GM13976 (cell line): ENCODE data around the gene EVA1A.

Experiments
- DNase-seq: peaks from one replicate; pipeline ENCODE4 v3.0.0; 2012; ENCODE audit warnings: low spot score
- CTCF ChIP-seq: IDR thresholded peaks from 2 replicates; pipeline ENCODE4 v1.5.1; 2012; ENCODE audit warnings: borderline replicate concordance, mild to moderate bottlenecking; ENCODE audit not compliant: insufficient read depth; ENCODE audit errors: extremely low read depth, missing control alignments, control extremely low read depth
- in situ Hi-C: fragments of 300-500 bp; cut with MboI; formaldehyde crosslinking; loops from one replicate; pipeline ENCODE4 v1.12.0; 2022; ENCODE audit warnings: low sequenced_read_pairs, mixed read lengths, inconsistent platforms; ENCODE audit not compliant: unreplicated experiment

The EVA1A gene

GRCh38 chr2:75570948-75571729, 10.4 kb upstream of the EVA1A start:
- no peak for DNase-seq
- in situ Hi-C loops: no loop called here
- no peak for TF ChIP-seq CTCF

DNA sequence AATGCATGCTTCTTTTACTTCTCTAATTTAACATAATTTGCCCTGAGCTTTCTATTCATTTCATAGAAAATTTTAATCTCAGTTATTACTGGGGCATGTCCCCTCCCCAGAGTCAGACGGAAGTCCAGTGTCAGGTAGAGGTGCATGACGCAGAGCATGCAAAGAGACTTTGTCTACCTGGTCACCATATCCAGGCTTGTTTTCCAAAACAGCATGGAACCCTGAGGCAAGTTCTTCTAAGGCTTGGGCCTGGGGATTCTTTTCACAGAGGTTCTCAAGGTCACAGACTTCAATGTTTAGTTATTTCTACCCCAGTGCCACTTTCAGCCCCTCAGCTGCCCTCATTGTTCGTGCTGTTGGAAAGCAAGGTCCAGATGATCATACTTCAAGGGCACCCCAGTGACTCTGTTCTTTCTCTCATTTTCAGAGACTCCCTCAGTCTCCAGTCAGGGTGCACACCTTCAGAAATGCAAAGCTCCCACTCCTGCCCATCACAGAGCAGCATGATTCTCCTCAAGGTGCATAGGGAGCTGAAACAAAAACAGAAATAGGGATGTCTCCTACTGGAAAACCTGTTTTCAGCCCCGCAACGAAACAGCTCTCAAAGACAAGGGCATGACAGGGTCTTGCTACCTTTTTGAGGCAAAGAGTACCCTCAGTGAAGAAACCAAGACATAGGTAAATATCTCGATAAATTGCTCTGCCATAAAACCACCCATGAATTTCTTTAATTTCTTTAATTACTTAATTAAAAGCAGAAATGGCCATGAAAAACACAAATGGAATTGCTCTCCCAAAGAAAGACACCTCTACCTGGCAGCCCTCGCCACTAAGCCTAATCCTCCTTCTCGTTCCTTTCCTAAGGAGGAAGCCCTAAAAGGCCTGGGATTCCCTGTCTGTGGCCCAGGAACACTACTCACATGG, 9.5 kb upstream of the EVA1A start:
- DNase-seq: no peak
- TF ChIP-seq CTCF: no peak
- in situ Hi-C loops: no loop called here

- in situ Hi-C loops: no loop called here
- TF ChIP-seq CTCF: no peak
- no peak for DNase-seq
These were observed 8.8 kb upstream of the EVA1A start for GRCh38 chr2:75569546-75569945.

DNA sequence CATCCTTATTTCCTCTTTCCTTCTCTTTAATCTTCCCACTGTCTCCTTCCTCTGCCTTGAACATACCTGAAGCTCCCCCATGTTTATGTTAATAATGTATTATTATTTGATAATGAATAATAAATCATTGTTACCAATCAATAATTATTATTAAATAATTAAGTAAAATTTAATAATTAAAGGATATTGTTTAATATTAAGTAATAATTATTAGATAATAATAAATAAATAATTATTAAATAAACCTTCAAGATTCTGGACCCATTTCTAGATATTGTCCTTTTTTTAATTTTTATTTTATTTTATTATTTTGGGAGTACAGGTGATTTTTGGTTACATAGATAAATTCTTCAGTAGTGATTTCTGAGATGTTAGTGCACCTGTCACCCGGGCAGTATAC, 7.4 kb upstream of the EVA1A start:
- no peak for TF ChIP-seq CTCF
- in situ Hi-C loops: no loop called here
- no peak for DNase-seq

DNA sequence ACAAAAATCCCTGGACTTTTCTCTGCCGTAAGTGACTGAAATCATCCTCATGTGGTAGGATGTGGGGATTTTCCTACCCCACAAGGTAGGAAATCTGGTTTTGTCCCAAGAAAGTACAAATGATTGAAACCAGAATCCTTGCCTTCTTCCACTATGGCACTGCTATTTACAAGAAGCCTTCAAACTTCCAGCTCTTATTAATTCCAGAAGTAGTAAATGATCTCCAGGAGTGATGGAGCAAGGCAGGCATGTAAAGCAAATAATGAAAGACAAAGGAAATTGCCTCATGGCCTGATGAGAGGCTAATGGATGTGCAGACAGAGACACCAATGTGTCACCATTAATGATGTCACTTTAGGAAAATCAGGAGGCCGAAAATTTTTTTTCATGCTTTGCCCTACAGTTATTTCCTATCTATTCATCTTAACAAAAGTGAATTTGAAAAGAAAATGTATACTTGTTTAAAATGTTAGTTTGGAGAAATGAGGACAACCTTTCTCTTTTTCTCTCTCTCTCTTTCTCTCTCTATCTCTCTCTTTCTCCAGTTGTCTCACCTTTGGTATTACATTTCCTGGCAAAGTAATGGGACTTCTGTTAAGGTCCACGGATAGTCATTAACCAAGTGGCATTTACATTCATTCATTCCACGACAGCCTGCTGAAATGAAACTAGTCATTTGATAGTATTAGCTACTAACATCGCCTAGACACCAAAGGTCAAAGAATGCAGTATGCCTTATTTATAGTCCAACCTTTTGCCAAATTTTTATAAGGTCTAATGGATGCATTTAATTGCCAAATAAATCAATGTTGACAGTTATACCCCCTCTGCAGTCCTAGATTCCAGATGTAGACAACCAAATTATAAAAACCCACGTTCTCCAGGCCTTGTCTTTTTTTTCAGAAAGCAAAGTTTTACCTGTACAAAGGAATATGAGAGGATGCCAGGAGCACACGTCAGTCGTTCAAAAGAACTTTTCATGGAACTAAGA, 5.0 kb upstream of the EVA1A start:
- in situ Hi-C loops: no loop called here
- no peak for DNase-seq
- TF ChIP-seq CTCF: no peak
